Panc1 (cell line): ENCODE measurements around the gene CDH13.

Source experiments
- POLR2AphosphoS5 ChIP-seq: IDR thresholded peaks from 2 replicates; pipeline ENCODE4 v1.6.1; 2012; ENCODE audit warnings: mild to moderate bottlenecking, low read depth, low read length, moderate library complexity
- TCF7L2 ChIP-seq: IDR thresholded peaks from 2 replicates; pipeline ENCODE4 v1.6.1; 2011; ENCODE audit warnings: mild to moderate bottlenecking, low read depth, low read length, inconsistent platforms
- TF ChIP-seq, protein P1 (sequence below): fragments of 450-650 bp; IDR thresholded peaks from 2 replicates; pipeline ENCODE4 v1.5.1; 2017; ENCODE audit warnings: mild to moderate bottlenecking
- TF ChIP-seq, protein P2 (sequence below), 2 experiments: IDR thresholded peaks; 2 replicates each; pipeline ENCODE4 v1.6.1; 2011 to 2012; ENCODE audit warnings: low read depth in 2 of 2, control low read depth in 1 of 2, low read length in 1 of 2, mild to moderate bottlenecking in 1 of 2, moderate library complexity in 1 of 2; ENCODE audit not compliant: insufficient read depth in 1 of 2

DNA sequence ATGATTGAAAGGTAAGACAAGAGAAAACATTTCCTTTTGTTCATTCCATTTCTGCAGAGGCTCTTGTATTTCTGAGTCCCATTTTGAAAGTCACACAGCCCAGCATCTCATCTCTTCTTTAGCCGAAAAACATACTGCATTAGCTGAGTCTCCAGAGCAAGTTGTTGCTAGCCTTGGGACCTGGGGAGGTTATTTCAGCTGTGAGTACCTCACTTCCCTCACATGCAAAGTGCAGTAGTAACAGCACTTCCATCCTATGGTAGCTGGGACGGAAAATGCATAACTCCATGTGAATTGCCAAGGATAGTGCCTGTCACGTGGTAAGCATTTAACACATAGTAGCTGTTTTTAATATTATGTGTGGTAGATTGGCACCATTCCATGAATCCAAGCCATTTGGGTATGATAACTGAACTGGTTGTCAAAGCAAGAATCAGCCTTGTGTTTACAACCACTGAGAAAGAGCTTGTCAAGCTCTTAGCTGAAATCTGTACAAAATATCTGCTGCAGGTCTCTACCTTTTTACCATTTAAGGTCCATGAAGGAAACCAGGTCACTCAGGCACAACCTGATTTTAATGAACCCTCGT is 345.7 kb downstream of the CDH13 start:
- TF ChIP-seq, protein P1, sequence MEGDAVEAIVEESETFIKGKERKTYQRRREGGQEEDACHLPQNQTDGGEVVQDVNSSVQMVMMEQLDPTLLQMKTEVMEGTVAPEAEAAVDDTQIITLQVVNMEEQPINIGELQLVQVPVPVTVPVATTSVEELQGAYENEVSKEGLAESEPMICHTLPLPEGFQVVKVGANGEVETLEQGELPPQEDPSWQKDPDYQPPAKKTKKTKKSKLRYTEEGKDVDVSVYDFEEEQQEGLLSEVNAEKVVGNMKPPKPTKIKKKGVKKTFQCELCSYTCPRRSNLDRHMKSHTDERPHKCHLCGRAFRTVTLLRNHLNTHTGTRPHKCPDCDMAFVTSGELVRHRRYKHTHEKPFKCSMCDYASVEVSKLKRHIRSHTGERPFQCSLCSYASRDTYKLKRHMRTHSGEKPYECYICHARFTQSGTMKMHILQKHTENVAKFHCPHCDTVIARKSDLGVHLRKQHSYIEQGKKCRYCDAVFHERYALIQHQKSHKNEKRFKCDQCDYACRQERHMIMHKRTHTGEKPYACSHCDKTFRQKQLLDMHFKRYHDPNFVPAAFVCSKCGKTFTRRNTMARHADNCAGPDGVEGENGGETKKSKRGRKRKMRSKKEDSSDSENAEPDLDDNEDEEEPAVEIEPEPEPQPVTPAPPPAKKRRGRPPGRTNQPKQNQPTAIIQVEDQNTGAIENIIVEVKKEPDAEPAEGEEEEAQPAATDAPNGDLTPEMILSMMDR = no peak
- no peak for TF ChIP-seq TCF7L2
- TF ChIP-seq, protein P2, sequence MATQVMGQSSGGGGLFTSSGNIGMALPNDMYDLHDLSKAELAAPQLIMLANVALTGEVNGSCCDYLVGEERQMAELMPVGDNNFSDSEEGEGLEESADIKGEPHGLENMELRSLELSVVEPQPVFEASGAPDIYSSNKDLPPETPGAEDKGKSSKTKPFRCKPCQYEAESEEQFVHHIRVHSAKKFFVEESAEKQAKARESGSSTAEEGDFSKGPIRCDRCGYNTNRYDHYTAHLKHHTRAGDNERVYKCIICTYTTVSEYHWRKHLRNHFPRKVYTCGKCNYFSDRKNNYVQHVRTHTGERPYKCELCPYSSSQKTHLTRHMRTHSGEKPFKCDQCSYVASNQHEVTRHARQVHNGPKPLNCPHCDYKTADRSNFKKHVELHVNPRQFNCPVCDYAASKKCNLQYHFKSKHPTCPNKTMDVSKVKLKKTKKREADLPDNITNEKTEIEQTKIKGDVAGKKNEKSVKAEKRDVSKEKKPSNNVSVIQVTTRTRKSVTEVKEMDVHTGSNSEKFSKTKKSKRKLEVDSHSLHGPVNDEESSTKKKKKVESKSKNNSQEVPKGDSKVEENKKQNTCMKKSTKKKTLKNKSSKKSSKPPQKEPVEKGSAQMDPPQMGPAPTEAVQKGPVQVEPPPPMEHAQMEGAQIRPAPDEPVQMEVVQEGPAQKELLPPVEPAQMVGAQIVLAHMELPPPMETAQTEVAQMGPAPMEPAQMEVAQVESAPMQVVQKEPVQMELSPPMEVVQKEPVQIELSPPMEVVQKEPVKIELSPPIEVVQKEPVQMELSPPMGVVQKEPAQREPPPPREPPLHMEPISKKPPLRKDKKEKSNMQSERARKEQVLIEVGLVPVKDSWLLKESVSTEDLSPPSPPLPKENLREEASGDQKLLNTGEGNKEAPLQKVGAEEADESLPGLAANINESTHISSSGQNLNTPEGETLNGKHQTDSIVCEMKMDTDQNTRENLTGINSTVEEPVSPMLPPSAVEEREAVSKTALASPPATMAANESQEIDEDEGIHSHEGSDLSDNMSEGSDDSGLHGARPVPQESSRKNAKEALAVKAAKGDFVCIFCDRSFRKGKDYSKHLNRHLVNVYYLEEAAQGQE (IDR thresholded peaks at IDR 0.05; ENCODE audit: insufficient read depth in 1 of 2, low read depth in 2 of 2, low read length in 1 of 2) = no peak
- no peak for TF ChIP-seq POLR2AphosphoS5
